Jurkat, Clone E6-1 (cell line): ENCODE data around the gene ADCY9.

Source experiments
- DNase-seq: peaks from one replicate; pipeline ENCODE4 v3.0.0-alpha.2; 2011; ENCODE audit warnings: low read depth, low spot score
- H3K4me3 ChIP-seq: 2 replicates; pipeline ENCODE4 v1.5.1; 2011; ENCODE audit warnings: mild to moderate bottlenecking, low read length, control low read depth, moderate library complexity

The ADCY9 gene

DNA sequence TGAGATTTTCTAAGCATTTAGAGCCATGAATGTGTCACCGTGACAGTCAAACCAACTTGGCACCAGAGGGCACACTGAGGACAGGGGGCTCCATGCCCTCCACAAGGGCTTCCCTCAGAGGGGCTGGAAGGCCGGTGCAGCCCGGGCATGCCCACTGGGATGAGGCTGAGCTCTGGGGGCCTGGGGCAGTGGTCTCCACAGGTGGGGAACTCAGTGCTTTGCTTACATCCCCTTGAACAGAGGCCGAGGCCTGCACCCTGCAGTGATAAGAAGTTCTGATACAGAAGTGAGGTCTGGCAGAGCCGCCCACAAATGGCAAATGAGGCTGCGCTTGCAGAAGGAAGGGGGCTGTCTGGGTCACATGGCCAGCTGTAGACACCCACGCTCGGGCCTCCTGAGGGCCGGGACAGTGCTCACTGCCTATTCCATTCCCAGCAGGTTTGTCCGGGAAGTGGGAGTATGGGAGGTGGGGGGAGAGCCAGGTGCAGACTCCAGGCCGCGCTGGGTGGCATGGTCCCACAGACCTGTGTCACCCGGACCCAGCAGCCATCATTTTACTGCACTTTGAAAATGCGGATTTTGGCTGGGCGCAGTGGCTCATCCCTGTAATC is 118.9 kb downstream of the ADCY9 start:
- H3K4me3 ChIP-seq, result no peak overlapping the region
- no peak for DNase-seq

DNA sequence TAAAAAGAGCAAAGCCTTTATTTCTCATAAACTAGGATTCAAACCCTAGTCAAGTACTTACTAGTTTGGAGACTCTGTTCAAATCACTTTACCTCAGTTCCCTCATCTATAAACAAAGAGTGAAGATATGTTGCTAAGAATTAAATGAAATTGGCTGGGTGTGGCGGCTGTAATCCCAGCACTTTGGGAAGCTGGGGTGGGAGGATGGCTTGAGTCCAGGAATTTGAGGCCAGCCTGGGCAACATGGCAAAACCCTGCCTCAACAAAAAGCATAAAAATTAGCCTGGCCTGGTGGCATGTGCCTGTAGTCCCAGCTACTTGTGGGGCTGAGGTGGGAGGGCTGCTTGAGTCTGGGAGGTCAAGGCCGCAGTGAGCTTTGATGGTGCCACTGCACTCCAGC is 121.2 kb downstream of the ADCY9 start:
- no peak for DNase-seq
- H3K4me3 ChIP-seq, result no peak overlapping the region

DNA sequence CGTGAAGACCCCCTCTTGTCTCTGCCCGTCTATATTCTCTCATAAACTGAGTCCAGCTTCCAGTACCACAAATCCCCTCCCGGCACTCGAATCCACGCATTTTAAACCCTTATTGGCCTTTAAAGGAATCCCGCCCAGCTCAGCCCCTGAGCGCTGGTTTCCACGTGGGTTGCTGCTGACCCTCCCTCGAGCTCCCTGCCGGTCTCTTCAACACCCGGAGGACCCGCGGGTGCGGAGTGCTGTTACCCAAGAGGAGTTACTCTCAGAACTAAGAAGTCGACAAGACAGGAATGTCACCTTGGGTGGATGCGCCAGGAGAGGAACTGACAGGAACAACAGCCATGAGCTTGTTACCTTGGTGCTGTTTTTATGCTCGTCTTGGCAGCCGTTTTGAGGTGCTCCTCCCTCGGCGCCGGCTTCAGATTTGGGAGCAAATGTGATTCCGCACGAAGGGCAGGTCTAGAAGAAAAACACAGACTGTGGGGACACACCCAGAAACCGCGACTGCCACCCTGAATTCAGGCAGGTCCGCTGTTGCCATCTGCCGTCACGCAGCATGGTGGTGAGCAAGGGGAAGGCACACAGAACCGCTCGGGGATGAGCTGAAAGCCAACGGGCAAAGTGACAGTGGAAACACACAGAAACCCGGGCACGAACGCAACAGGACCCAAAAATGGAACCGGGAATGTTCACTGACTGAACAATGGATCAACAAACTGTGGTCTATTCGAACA is 123.0 kb downstream of the ADCY9 start:
- no peak overlapping the region for H3K4me3 ChIP-seq
- no peak for DNase-seq

- no peak for DNase-seq
- H3K4me3 ChIP-seq, result no peak overlapping the region
Observed at GRCh38 chr16:3992297-3993051, 123.8 kb downstream of the ADCY9 start.

DNA sequence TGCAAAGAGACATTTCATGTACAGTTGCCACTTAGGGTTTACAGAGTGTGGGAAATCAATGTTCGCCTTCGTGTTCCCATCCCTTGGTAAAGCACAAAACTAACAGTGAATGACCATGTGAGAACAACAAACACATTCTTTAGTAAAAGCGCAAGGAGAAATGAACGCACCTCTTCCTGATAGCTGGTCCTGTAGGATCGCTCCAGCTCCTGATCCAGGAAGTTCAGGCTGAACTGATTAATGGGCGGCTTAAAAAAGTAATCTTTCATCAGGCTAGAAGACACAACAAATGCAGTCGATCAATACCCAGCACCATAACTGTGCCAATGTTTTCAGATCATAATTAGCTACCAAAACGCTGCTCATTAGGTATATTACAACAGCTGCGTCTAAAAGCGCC is 127.4 kb downstream of the ADCY9 start:
- DNase-seq, result no peak
- no peak overlapping the region for H3K4me3 ChIP-seq

- no peak overlapping the region for H3K4me3 ChIP-seq
- no peak for DNase-seq
Observed at GRCh38 chr16:3988011-3988410, 128.2 kb downstream of the ADCY9 start.

DNA sequence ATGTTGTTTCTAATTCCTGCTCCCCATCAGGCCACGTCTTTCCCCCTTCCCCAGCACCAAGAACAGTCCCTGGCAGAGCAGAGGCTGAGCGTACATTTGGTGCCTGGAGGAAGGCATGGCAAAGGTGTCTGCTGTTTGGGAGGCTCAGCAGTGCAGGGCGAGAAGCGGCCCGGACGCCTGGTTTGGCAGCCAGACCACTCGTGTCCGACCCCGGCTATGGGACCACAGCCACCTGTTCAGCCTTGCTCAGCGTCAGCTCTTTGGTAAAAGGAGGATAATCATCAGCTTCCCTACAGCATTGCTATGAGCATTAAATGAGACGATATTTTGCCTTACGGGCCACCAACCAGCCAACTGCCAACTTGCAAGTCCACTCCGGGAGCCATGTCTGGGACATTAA is 129.0 kb downstream of the ADCY9 start:
- no peak for DNase-seq
- H3K4me3 ChIP-seq, result no peak overlapping the region

DNA sequence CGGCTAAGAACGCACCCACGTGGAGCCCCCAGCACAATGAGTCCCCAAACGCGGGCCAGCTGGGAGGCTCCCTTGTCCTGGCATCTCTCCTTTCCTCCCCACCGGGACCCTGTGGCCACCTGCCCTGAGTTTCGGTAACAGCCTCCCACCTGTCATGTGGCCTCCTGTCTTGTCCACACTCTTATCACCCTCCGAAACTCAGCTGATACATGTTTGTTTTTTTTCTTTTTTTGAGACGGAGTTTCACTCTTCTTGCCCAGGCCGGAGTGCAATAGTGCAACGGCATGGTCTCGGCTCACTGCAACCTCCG is 130.1 kb downstream of the ADCY9 start:
- DNase-seq, result no peak
- H3K4me3 ChIP-seq, result no peak overlapping the region

DNA sequence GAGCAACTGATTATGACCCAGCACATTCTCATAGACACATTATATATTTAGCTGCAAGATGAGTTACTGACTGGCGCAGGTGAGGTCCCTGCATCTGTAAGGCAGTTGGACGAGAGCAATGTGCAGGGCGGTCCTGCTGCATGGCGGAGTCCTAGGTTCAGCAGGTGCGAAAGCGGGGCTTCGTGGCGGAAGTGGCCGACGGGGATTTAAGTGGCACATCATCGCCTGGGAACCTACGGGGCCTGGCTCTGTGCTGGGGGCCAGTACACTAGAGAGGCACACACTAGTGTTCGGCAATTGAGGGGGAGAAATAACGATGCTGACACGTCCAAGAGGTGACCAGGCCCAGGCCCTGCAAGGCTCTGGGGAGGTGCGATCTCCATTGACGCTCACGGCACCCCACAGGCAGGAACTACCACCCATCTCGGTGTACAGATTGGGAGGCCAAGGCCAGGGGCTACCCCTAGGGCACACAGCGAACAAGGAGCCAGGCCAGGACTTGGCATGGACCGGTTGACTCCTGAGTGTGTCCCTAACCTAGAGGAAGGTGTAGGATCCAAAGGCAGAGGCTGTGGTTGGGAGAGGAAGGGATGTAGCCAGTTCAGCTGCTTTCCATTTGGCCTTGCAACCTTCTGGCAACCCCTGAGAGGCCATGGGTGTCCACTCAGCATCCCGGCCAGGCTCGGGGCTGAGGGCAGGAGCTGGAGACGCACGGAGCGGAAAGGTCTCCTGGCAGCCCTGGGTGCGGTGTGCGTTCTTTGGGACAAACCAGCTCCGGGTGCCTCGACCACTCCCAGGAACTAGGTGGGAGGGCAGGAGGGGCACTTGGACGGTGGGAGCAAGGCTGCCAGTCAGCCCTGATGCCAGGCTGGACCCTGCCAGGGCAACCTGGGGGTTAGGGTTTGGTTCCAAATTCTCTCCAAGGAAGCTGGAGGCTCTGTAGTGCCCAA is 131.9 kb downstream of the ADCY9 start:
- DNase-seq, result no peak
- H3K4me3 ChIP-seq, result no peak overlapping the region

DNA sequence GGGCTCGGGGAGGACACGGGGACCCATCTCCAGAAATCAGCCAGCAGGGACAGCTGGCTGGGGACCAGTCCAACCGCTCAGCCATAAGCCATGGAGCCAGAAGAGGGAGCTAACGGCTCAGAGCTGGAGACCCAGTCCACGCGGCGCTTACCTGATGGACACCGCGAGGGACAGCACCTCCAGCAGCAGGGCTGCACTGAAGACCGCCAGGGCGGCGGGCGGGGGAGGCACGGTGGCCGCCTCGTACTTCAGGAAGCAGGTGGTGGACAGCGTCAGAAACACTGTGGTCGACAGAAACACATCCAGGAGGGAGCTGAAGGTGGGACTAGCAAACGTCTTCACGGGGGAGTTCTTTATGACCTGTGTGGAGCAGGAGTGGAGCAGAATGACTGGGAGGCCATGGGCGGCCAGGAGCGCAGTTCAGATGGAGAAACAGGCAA is 133.1 kb downstream of the ADCY9 start:
- no peak overlapping the region for H3K4me3 ChIP-seq
- no peak for DNase-seq

GRCh38 chr16:3982216-3982615 is 134.0 kb downstream of the ADCY9 start:
- no peak for DNase-seq
- no peak overlapping the region for H3K4me3 ChIP-seq

DNA sequence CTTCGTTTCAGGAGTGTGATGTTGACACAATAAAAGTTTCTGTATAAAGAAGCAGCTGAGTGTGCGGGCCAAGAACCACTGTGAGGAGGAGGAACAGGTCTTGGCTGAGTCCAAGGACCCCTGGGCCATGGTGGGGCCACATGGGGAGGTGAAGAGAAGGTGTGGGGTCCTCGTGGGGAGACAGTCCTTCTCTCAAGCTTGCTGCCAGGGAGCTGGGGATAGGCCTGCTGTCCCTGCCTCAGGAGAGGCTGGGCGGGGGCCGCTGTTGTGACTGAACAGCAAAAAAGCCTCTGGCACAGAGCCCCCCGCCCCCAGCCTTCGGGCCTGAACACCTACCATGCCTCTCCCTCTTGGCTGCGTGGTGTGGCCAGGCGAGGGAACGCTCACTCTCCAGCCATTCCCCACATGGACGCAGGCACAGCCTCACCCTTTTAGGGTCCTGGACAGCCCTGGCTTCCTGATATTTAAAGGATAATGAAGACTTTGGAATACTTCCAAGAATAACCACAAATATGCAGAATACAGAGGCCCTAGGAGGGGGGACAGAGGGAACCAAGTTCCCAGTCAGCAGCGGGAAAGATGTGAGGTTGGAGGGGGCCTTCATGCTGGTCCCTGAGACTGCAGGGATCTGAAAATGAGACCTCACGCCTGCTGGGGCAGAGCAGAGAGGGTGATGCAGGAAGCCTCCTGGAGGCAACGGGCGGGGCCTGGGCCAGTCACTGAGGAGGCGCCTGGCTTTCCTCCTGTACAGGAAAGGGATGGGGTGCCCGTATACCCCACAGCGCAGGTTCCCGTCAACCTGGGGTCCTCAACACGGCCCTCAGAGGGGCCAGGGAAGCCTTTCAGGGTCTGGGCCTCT is 135.8 kb downstream of the ADCY9 start:
- H3K4me3 ChIP-seq, result no peak overlapping the region
- DNase-seq, result no peak

GRCh38 chr16:3979518-3979917 is 136.7 kb downstream of the ADCY9 start:
- DNase-seq, result no peak
- H3K4me3 ChIP-seq, result no peak overlapping the region

DNA sequence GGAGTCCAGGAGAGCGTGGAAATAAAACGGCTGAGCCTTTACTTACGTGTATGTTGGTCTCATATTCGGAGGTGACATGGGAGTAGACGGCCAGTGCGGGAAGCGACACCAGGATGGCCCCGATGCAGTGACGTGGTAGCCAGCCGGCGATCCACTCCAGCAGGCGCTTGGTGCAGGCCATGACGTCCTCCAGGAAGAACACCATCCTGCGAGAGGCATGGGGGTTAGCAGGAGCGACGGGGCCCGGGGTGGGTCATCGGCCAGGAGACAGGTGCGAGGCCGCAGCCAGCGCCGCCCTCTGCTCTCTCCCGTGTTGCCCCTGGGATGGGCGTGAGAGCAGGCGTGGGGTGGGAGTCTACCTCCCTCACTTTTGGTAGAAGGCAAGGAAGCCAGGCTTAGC is 137.2 kb downstream of the ADCY9 start:
- no peak for DNase-seq
- H3K4me3 ChIP-seq, result no peak overlapping the region

- DNase-seq, result no peak
- no peak overlapping the region for H3K4me3 ChIP-seq
Observed at GRCh38 chr16:3977376-3977775, 138.9 kb downstream of the ADCY9 start.

- H3K4me3 ChIP-seq, result no peak overlapping the region
- DNase-seq, result no peak
Observed at GRCh38 chr16:3974751-3975150, 141.5 kb downstream of the ADCY9 start.

- H3K4me3 ChIP-seq, result no peak overlapping the region
- DNase-seq, result no peak
Observed at GRCh38 chr16:3971706-3972105, 144.5 kb downstream of the ADCY9 start.

GRCh38 chr16:3971261-3971660 is 145.0 kb downstream of the ADCY9 start:
- no peak overlapping the region for H3K4me3 ChIP-seq
- no peak for DNase-seq

DNA sequence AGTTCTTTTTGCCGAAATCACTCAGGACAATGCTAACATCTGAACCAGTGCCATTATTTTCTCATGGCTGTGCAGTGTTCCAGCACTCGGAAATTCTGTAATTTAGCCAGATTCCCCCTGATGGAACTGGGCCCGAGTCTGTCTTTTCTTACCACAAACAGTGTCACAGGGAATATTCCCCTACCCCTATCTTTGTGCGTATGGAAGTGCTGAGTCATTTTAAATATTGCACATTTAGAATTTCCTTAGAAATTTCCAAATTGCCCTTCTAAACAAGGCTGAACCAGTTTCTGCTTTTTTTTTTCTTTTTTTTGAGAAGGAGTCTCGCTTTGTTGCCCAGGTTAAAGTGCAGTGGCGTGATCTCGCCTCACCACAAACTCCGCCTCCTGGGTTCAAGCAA is 147.7 kb downstream of the ADCY9 start:
- no peak for DNase-seq

More for the DNA sequence above, 147.7 kb downstream of the ADCY9 start:
- H3K4me3 ChIP-seq, result no peak overlapping the region
